ENCODE measurements around the gene LIPG. TPM values are rescaled to one million over a fixed set of nuclear protein-coding genes. Genes with fewer than 3 reads are reported as not detected.

The LIPG gene
- polyA plus RNA-seq, 1 donor from 2014 or later = 0.85 TPM

- no peaks in the 10 kb centered on the region for H3K27me3 ChIP-seq (ENCODE audit: insufficient read depth, low read depth, low read length)
- no peaks in the 10 kb centered on the region for H3K9me2 ChIP-seq (ENCODE audit: insufficient read depth, low read length)
- no peak overlapping the region for H3K4me3 ChIP-seq (ENCODE audit: low read length)
- H3K79me2 ChIP-seq (replicated peaks; ENCODE audit: insufficient read depth, low read length) = no peaks in the 10 kb centered on the region
- no peak overlapping the region for H3K4me2 ChIP-seq (ENCODE audit: low read length)
- TF ChIP-seq, protein P1, sequence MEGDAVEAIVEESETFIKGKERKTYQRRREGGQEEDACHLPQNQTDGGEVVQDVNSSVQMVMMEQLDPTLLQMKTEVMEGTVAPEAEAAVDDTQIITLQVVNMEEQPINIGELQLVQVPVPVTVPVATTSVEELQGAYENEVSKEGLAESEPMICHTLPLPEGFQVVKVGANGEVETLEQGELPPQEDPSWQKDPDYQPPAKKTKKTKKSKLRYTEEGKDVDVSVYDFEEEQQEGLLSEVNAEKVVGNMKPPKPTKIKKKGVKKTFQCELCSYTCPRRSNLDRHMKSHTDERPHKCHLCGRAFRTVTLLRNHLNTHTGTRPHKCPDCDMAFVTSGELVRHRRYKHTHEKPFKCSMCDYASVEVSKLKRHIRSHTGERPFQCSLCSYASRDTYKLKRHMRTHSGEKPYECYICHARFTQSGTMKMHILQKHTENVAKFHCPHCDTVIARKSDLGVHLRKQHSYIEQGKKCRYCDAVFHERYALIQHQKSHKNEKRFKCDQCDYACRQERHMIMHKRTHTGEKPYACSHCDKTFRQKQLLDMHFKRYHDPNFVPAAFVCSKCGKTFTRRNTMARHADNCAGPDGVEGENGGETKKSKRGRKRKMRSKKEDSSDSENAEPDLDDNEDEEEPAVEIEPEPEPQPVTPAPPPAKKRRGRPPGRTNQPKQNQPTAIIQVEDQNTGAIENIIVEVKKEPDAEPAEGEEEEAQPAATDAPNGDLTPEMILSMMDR (IDR thresholded peaks at IDR 0.05; ENCODE audit: poor library complexity, severe bottlenecking) = no peak
- TF ChIP-seq RAD21 (conservative IDR thresholded peaks at IDR 0.05) = no peak
- no peak for TF ChIP-seq POLR2AphosphoS5 (IDR thresholded peaks at IDR 0.05)
- no peak for TF ChIP-seq MXI1 (conservative IDR thresholded peaks at IDR 0.05; ENCODE audit: poor library complexity, severe bottlenecking)
- no peak for TF ChIP-seq EP300 (conservative IDR thresholded peaks at IDR 0.05; ENCODE audit: poor library complexity, severe bottlenecking)
- no peak for TF ChIP-seq SMC3 (conservative IDR thresholded peaks at IDR 0.05; ENCODE audit: poor library complexity)
- TF ChIP-seq EZH2 (IDR thresholded peaks at IDR 0.05; ENCODE audit: borderline replicate concordance, insufficient read depth, low read length, poor library complexity, severe bottlenecking) = no peak
- TF ChIP-seq TAF1 (IDR thresholded peaks at IDR 0.05; ENCODE audit: low read depth) = no peak
- no peak for TF ChIP-seq REST (IDR thresholded peaks at IDR 0.05; ENCODE audit: borderline replicate concordance)
- H3K9me3 ChIP-seq (ENCODE audit: low read length) = no peaks in the 10 kb centered on the region
- no peak overlapping the region for H2AFZ ChIP-seq (ENCODE audit: low read depth, low read length)
- no peak overlapping the region for H3K27ac ChIP-seq (ENCODE audit: low read length)
- no peak overlapping the region for H3K9ac ChIP-seq (ENCODE audit: low read length)
- H3F3A ChIP-seq (ENCODE audit: insufficient read depth, low read length, poor library complexity, severe bottlenecking) = no peaks in the 10 kb centered on the region
- H3K36me3 ChIP-seq (ENCODE audit: insufficient read depth, low read length) = no peaks in the 10 kb centered on the region
- no peaks in the 10 kb centered on the region for H4K20me1 ChIP-seq (ENCODE audit: insufficient read depth)
These were observed 50.7 kb downstream of the LIPG start for GRCh38 chr18:49612515-49613033.

DNA sequence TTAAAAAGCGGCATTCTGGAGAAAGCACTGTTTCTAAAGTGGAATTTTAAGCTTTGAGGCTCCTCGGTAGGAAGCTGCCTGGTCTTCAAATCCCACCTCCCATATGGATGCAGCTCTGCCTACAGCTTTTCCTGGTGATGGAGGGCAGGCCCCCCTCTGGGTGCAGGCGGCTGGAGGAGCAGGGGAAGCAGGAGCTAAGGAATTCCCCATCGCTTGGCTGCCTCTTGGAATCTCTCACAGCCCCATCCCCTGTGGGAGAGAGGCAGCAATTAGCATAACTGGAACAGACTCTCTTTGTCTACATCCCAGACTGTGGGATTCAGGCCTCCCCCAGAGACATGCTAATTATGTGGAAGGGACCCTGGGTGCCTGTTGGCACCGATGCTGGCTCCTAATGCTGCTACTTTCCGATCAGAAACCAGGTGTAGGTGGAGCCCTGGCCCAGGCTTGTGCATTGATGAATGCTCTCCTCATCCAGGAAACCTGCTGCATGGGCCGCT, 51.3 kb downstream of the LIPG start:
- H3K4me2 ChIP-seq (ENCODE audit: low read length) = no peak overlapping the region
- no peak overlapping the region for H3K27ac ChIP-seq (ENCODE audit: low read length)
- no peaks in the 10 kb centered on the region for H3K9me2 ChIP-seq (ENCODE audit: insufficient read depth, low read length)
- H3K9me3 ChIP-seq (ENCODE audit: low read length) = no peaks in the 10 kb centered on the region
- no peaks in the 10 kb centered on the region for H3F3A ChIP-seq (ENCODE audit: insufficient read depth, low read length, poor library complexity, severe bottlenecking)
- H3K9ac ChIP-seq (ENCODE audit: low read length) = no peak overlapping the region
- H3K4me3 ChIP-seq (ENCODE audit: low read length) = no peak overlapping the region
- H3K36me3 ChIP-seq (ENCODE audit: insufficient read depth, low read length) = no peaks in the 10 kb centered on the region
- H2AFZ ChIP-seq (ENCODE audit: low read depth, low read length) = no peak overlapping the region
- H3K79me2 ChIP-seq (replicated peaks; ENCODE audit: insufficient read depth, low read length) = no peaks in the 10 kb centered on the region
- no peak for TF ChIP-seq EZH2 (IDR thresholded peaks at IDR 0.05; ENCODE audit: borderline replicate concordance, insufficient read depth, low read length, poor library complexity, severe bottlenecking)
- TF ChIP-seq TAF1 (IDR thresholded peaks at IDR 0.05; ENCODE audit: low read depth) = no peak
- TF ChIP-seq RAD21 (conservative IDR thresholded peaks at IDR 0.05) = no peak
- no peak for TF ChIP-seq EP300 (conservative IDR thresholded peaks at IDR 0.05; ENCODE audit: poor library complexity, severe bottlenecking)
- no peak for TF ChIP-seq POLR2AphosphoS5 (IDR thresholded peaks at IDR 0.05)
- peak; percentile 70 for TF ChIP-seq REST (IDR thresholded peaks at IDR 0.05; ENCODE audit: borderline replicate concordance)
- H3K27me3 ChIP-seq (ENCODE audit: insufficient read depth, low read depth, low read length) = no peaks in the 10 kb centered on the region
- no peaks in the 10 kb centered on the region for H4K20me1 ChIP-seq (ENCODE audit: insufficient read depth)
